CD14-positive monocyte (primary cell): Measurements from ENCODE around the gene CHST6. TPM values are rescaled to one million over a fixed set of nuclear protein-coding genes. Genes with fewer than 3 reads are reported as not detected.

Experiments
- DNase-seq, 3 donors: peaks; one replicate each; pipeline ENCODE4 v3.0.0-alpha.2; 2011 to 2022
- H2AFZ ChIP-seq: 2 replicates; pipeline ENCODE4 v1.6.0; 2012; ENCODE audit warnings: mild to moderate bottlenecking, low read depth, low read length, inconsistent platforms; ENCODE audit not compliant: insufficient read depth, poor library complexity, severe bottlenecking
- H3K27ac ChIP-seq, 2 donors: 1 replicate in 1 of 2; 2 replicates in 1 of 2; pipeline ENCODE4 v1.5.1; 2012 to 2013; ENCODE audit warnings: low read length in 2 of 2, control low read depth in 1 of 2, inconsistent platforms in 1 of 2, low read depth in 1 of 2, mild to moderate bottlenecking in 1 of 2
- H3K27me3 ChIP-seq, 2 donors: one replicate each; pipeline versions ENCODE4 v1.6.0 to v1.6.1; 2011 to 2013; ENCODE audit warnings: low read length in 2 of 2; ENCODE audit not compliant: control insufficient read depth in 2 of 2, insufficient read depth in 2 of 2
- H3K36me3 ChIP-seq, 2 donors: replicated peaks in 1 of 2; 1 replicate in 1 of 2; 2 replicates in 1 of 2; pipeline versions ENCODE4 v1.5.1 to v1.6.1; 2012 to 2013; ENCODE audit warnings: low read length in 2 of 2, control low read depth in 1 of 2, inconsistent platforms in 1 of 2, mild to moderate bottlenecking in 1 of 2; ENCODE audit not compliant: insufficient read depth in 2 of 2, control insufficient read depth in 1 of 2
- H3K4me1 ChIP-seq, 2 donors: 1 replicate in 1 of 2; 2 replicates in 1 of 2; pipeline versions ENCODE4 v1.5.1 to v1.6.1; 2012 to 2013; ENCODE audit warnings: low read length in 2 of 2, control low read depth in 1 of 2, inconsistent platforms in 1 of 2, mild to moderate bottlenecking in 1 of 2, moderate library complexity in 1 of 2; ENCODE audit not compliant: insufficient read depth in 2 of 2, control insufficient read depth in 1 of 2
- H3K4me2 ChIP-seq: replicated peaks from 2 replicates; pipeline ENCODE3; 2012; ENCODE audit warnings: low read length, moderate library complexity, mild to moderate bottlenecking; ENCODE audit not compliant: poor library complexity, severe bottlenecking; ENCODE audit errors: extremely low read depth
- H3K4me3 ChIP-seq, 3 experiments: fragments of 200-600 bp in 1 of 3; sonication (generic) in 1 of 3; replicated peaks in 1 of 3; 1 replicate in 2 of 3; 2 replicates in 1 of 3; pipeline ENCODE4 v1.5.1; 2011 to 2013; ENCODE audit warnings: low read length in 3 of 3, mild to moderate bottlenecking in 3 of 3, control low read depth in 2 of 3, low read depth in 2 of 3, inconsistent platforms in 1 of 3, moderate library complexity in 1 of 3
- H3K79me2 ChIP-seq: 2 replicates; pipeline ENCODE4 v1.6.0; 2012; ENCODE audit warnings: mild to moderate bottlenecking, control low read depth, inconsistent platforms, low read length, moderate library complexity; ENCODE audit not compliant: insufficient read depth
- H3K9ac ChIP-seq: 2 replicates; pipeline ENCODE4 v1.6.0; 2017; ENCODE audit warnings: low read length, mild to moderate bottlenecking; ENCODE audit not compliant: insufficient read depth, poor library complexity, severe bottlenecking
- H3K9me3 ChIP-seq, 2 donors: replicated peaks in 1 of 2; 1 replicate in 1 of 2; 2 replicates in 1 of 2; pipeline versions ENCODE4 v1.5.1 to v1.6.1; 2012 to 2013; ENCODE audit warnings: low read length in 2 of 2, control low read depth in 1 of 2; ENCODE audit not compliant: control insufficient read depth in 1 of 2, insufficient read depth in 1 of 2
- H4K20me1 ChIP-seq: 2 replicates; pipeline ENCODE4 v1.6.0; 2012; ENCODE audit warnings: mild to moderate bottlenecking, low read length, control low read depth, moderate library complexity; ENCODE audit not compliant: insufficient read depth
- H3K27ac Mint-ChIP-seq, 7 donors: one replicate each; pipeline ENCODE4 v1.8.0; 2020; ENCODE audit warnings: mild to moderate bottlenecking in 7 of 7, mixed read lengths in 7 of 7, moderate library complexity in 6 of 7, inconsistent platforms in 2 of 7
- H3K27me3 Mint-ChIP-seq, 3 donors: one replicate each; pipeline ENCODE4 v1.8.0; 2021 to 2022; ENCODE audit warnings: low read depth in 3 of 3, mild to moderate bottlenecking in 3 of 3, mixed read lengths in 3 of 3, moderate library complexity in 3 of 3, inconsistent platforms in 1 of 3
- H3K36me3 Mint-ChIP-seq, 2 donors: one replicate each; pipeline ENCODE4 v1.8.0; 2020; ENCODE audit warnings: mixed read lengths in 2 of 2, inconsistent platforms in 1 of 2, mild to moderate bottlenecking in 1 of 2
- H3K4me1 Mint-ChIP-seq: one replicate; pipeline ENCODE4 v1.8.0; 2020; ENCODE audit warnings: mild to moderate bottlenecking, mixed read lengths
- H3K4me3 Mint-ChIP-seq, 2 donors: one replicate each; pipeline ENCODE4 v1.8.0; 2020; ENCODE audit warnings: mild to moderate bottlenecking in 2 of 2, mixed read lengths in 2 of 2, moderate library complexity in 1 of 2
- H3K9me3 Mint-ChIP-seq, 7 donors: one replicate each; pipeline ENCODE4 v1.8.0; 2020 to 2022; ENCODE audit warnings: mixed read lengths in 7 of 7, mild to moderate bottlenecking in 6 of 7, moderate library complexity in 6 of 7, inconsistent platforms in 2 of 7
- WGBS: methylation state at CpG from one replicate; pipeline ENCODE4 v1.1.5; 2013; ENCODE audit warnings: missing lambda C conversion rate; ENCODE audit not compliant: insufficient coverage; 5-methylcytosine and 5-hydroxymethylcytosine counted together
- intact Hi-C, 2 donors: fragments of 100-400 bp; cut with micrococcal nuclease; formaldehyde crosslinking; loops; one replicate each; pipeline versions ENCODE4 v1.15.0 to v1.15.1; 2023
- polyA plus RNA-seq, 3 donors: library from polyadenylated mRNA; depleted of rRNA in 1 of 3; unstranded in 2 of 3; stranded (reverse) in 1 of 3; fragments of 300-500 nt in 2 of 3; fragments of >200 nt in 1 of 3; fragmentation: Illumina TruSeq in 2 of 3; gene quantifications; 1 replicate in 2 of 3; 2 replicates in 1 of 3; pipeline ENCODE4 v1.2.3, GENCODE V29; 2012 to 2021
- TF ChIP-seq, protein P1 (sequence below): fragments of 200-600 bp; IDR thresholded peaks from one replicate; pipeline ENCODE4 v1.8.0; 2022; ENCODE audit warnings: antibody characterized with exemption, mild to moderate bottlenecking

Gene CHST6
- polyA plus RNA-seq, 3 donors = 0.03 TPM; not detected in 2

DNA sequence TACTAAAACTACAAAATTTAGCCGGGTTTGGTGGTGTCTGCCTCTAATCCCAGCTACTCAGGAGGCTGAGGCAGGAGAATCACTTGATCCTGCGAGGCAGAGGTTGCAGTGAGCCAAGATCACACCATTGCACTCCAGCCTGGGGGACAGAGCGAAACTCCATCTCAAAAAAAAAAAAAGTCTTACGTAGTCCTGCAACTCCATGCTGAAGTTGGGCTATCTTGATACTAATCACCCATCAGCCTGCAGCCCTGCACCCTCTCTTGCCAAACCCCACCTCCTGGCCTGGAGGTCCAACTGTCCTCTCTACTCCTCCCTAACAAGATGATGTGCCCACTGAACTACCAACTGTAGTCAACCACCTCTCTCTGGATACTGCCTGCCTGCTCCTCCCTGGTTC lies 35.5 kb downstream of the CHST6 start:
- H3K27ac ChIP-seq = no peak overlapping the region
- no peak overlapping the region for H3K4me3 ChIP-seq
- Mint-ChIP-seq H3K4me1 (peaks cover 21% of the 10 kb centered on the region), H3K9me3 (peaks cover 0 to under 1% (median 0%) of the 10 kb centered on the region in 7 donors), H3K27me3 (no peaks in the 10 kb centered on the region), H3K36me3 (peaks cover 10 to 22% of the 10 kb centered on the region in 2 donors), H3K4me3 (no peak overlapping the region), H3K27ac (peak overlapping the region in 6 of 7 donors; percentile 11 to 65 (median 31))
- no peak for DNase-seq
- H3K4me2 ChIP-seq = no peak overlapping the region
- no peaks in the 10 kb centered on the region for H3K9me3 ChIP-seq
- WGBS = 91% methylated on average over 4 of the region's 4 CpGs
- intact Hi-C loops = loop anchor here (5.0 to 10.0 kb wide), 3 partner anchors 108 to 188 kb away; partner anchors contain the start of genes ADAT1 (in 2 of the 2), GABARAPL2 (in 1 of the 2), KARS1 (in 1 of the 2) and TERF2IP (in 1 of the 2)
- TF ChIP-seq, protein P1, sequence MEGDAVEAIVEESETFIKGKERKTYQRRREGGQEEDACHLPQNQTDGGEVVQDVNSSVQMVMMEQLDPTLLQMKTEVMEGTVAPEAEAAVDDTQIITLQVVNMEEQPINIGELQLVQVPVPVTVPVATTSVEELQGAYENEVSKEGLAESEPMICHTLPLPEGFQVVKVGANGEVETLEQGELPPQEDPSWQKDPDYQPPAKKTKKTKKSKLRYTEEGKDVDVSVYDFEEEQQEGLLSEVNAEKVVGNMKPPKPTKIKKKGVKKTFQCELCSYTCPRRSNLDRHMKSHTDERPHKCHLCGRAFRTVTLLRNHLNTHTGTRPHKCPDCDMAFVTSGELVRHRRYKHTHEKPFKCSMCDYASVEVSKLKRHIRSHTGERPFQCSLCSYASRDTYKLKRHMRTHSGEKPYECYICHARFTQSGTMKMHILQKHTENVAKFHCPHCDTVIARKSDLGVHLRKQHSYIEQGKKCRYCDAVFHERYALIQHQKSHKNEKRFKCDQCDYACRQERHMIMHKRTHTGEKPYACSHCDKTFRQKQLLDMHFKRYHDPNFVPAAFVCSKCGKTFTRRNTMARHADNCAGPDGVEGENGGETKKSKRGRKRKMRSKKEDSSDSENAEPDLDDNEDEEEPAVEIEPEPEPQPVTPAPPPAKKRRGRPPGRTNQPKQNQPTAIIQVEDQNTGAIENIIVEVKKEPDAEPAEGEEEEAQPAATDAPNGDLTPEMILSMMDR = no peak
- H3K79me2 ChIP-seq = peaks cover 96% of the 10 kb centered on the region
- no peaks in the 10 kb centered on the region for H3K27me3 ChIP-seq
- peaks cover 2 to 11% of the 10 kb centered on the region in 2 donors for H3K36me3 ChIP-seq
- H2AFZ ChIP-seq = no peak overlapping the region
- peaks cover 92% of the 10 kb centered on the region for H4K20me1 ChIP-seq
- H3K9ac ChIP-seq = no peak overlapping the region
- peaks cover 12 to 23% of the 10 kb centered on the region in 2 donors for H3K4me1 ChIP-seq

DNA sequence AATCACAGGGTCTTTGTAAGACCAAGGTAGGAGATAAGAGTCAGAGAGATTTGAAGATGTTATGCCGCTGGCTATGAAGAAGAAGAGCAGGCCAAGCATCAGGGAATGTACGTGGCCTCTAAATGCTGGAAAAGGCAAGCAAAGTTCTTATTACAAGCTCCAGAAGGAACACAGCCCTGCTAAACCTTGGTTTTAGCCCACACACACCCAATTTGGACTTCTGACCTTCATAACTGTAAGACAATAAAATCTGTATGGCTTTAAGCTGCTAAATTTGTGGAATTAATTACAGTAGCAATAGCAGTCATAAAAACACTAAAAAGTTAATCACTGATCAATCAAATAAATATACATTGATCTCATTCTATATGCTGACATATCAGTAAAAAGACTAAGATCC lies 36.8 kb downstream of the CHST6 start:
- H3K4me2 ChIP-seq = no peak overlapping the region
- no peak overlapping the region for H3K4me3 Mint-ChIP-seq
- TF ChIP-seq, protein P1 = no peak
- H3K27ac Mint-ChIP-seq = no peak overlapping the region
- H3K4me1 ChIP-seq = peaks cover 9 to 16% of the 10 kb centered on the region in 2 donors
- 85% methylated on average over 2 of the region's 2 CpGs for WGBS
- H3K36me3 ChIP-seq = peaks cover 2 to 11% of the 10 kb centered on the region in 2 donors
- no peaks in the 10 kb centered on the region for H3K27me3 Mint-ChIP-seq
- no peak overlapping the region for H3K9ac ChIP-seq
- peaks cover 99% of the 10 kb centered on the region for H4K20me1 ChIP-seq
- no peak overlapping the region for H3K4me3 ChIP-seq
- no peaks in the 10 kb centered on the region for H3K27me3 ChIP-seq
- peaks cover 10 to 22% of the 10 kb centered on the region in 2 donors for H3K36me3 Mint-ChIP-seq
- no peaks in the 10 kb centered on the region for H3K9me3 Mint-ChIP-seq
- no peaks in the 10 kb centered on the region for H3K9me3 ChIP-seq
- H3K27ac ChIP-seq = no peak overlapping the region
- no peak for DNase-seq
- intact Hi-C loops = no loop called here
- H2AFZ ChIP-seq = no peak overlapping the region
- H3K4me1 Mint-ChIP-seq = peaks cover 18% of the 10 kb centered on the region
- H3K79me2 ChIP-seq = peaks cover 100% of the 10 kb centered on the region
